ENCODE results near the gene PALB2. TPM values are rescaled to one million over a fixed set of nuclear protein-coding genes. Genes with fewer than 3 reads are reported as not detected.

Gene PALB2
- total and polyA plus RNA-seq, 2 of the 13 experiments (the other 11 are each of a cell fraction or from before 2014, with no cell fraction given), result 12.1 to 40.9 TPM

GRCh38 chr16:23640931-23641765, at the start of gene PALB2, which contains the start of gene DCTN5 (continued):
- TF ChIP-seq GMEB2 (CRISPR knock-in tag; IDR thresholded peaks at IDR 0.05; ENCODE audit: low read depth) (peak; percentile 87), MXI1 (IDR thresholded peaks at IDR 0.05; ENCODE audit: borderline replicate concordance, low read depth, low read length) (peak; percentile 95), ZZZ3 (CRISPR knock-in tag; IDR thresholded peaks at IDR 0.05; ENCODE audit: borderline replicate concordance) (peak; percentile 96), ZNF251 (CRISPR knock-in tag; IDR thresholded peaks at IDR 0.05) (no peak), THAP11 (CRISPR knock-in tag; IDR thresholded peaks at IDR 0.05) (peak; percentile 96), SAFB2 (CRISPR knock-in tag; IDR thresholded peaks at IDR 0.05; ENCODE audit: borderline replicate concordance, low read depth) (peak; percentile 22; the same call in 1 of the 2 replicates), KMT2B (CRISPR knock-in tag; IDR thresholded peaks at IDR 0.05) (peak; percentile 99), ISL2 (CRISPR knock-in tag; IDR thresholded peaks at IDR 0.05) (peak; percentile 92), ZNF775 (CRISPR knock-in tag; IDR thresholded peaks at IDR 0.05; ENCODE audit: borderline replicate concordance) (peak; percentile 33; the same call in 1 of the 2 replicates), ZNF607 (CRISPR knock-in tag; IDR thresholded peaks at IDR 0.05; ENCODE audit: borderline replicate concordance) (peak; percentile 99), MBD4 (IDR thresholded peaks at IDR 0.05; ENCODE audit: borderline replicate concordance, low read length) (no peak), FUBP1 (CRISPR knock-in tag; IDR thresholded peaks at IDR 0.05; ENCODE audit: borderline replicate concordance) (no peak), ZNF354B (CRISPR knock-in tag; IDR thresholded peaks at IDR 0.05) (peak; percentile 95; the same call in 1 of the 2 replicates), XBP1 (CRISPR knock-in tag; IDR thresholded peaks at IDR 0.05) (no peak), ZNF598 (CRISPR knock-in tag; IDR thresholded peaks at IDR 0.05; ENCODE audit: borderline replicate concordance) (peak; percentile 99)
- TF ChIP-seq, protein P1, sequence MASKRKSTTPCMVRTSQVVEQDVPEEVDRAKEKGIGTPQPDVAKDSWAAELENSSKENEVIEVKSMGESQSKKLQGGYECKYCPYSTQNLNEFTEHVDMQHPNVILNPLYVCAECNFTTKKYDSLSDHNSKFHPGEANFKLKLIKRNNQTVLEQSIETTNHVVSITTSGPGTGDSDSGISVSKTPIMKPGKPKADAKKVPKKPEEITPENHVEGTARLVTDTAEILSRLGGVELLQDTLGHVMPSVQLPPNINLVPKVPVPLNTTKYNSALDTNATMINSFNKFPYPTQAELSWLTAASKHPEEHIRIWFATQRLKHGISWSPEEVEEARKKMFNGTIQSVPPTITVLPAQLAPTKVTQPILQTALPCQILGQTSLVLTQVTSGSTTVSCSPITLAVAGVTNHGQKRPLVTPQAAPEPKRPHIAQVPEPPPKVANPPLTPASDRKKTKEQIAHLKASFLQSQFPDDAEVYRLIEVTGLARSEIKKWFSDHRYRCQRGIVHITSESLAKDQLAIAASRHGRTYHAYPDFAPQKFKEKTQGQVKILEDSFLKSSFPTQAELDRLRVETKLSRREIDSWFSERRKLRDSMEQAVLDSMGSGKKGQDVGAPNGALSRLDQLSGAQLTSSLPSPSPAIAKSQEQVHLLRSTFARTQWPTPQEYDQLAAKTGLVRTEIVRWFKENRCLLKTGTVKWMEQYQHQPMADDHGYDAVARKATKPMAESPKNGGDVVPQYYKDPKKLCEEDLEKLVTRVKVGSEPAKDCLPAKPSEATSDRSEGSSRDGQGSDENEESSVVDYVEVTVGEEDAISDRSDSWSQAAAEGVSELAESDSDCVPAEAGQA (IDR thresholded peaks at IDR 0.05; ENCODE audit: low read depth), result peak; percentile 86
- TF ChIP-seq, protein P1 (CRISPR knock-in tag; IDR thresholded peaks at IDR 0.05; ENCODE audit: borderline replicate concordance), result peak; percentile 98

All from HepG2 (cell line).